Natural killer cell (primary cell): Measurements from ENCODE around the gene SEM1. TPM values are rescaled to one million over a fixed set of nuclear protein-coding genes. Genes with fewer than 3 reads are reported as not detected.

ENCODE experiments used
- ATAC-seq, 3 donors: fragments of 150-1000 bp in 2 of 3; fragments of 200-7000 bp in 1 of 3; cut with Tn5 transposase; 1 replicate in 1 of 3; 2 replicates in 2 of 3; pipeline ENCODE4 v1.10.0; 2021; ENCODE audit warnings: mild to moderate bottlenecking in 2 of 3, moderate library complexity in 2 of 3
- DNase-seq, 2 donors: peaks; one replicate each; pipeline versions ENCODE4 v3.0.0 to v3.0.0-alpha.2; 2013 to 2021; ENCODE audit warnings: mixed read lengths in 1 of 2
- H3K27ac ChIP-seq: one replicate; pipeline ENCODE4 v1.5.1; 2013; ENCODE audit warnings: mild to moderate bottlenecking, low read length
- H3K27me3 ChIP-seq: one replicate; pipeline ENCODE4 v1.6.1; 2013; ENCODE audit warnings: low read length; ENCODE audit not compliant: control insufficient read depth, insufficient read depth
- H3K36me3 ChIP-seq: one replicate; pipeline ENCODE4 v1.6.1; 2013; ENCODE audit warnings: low read length; ENCODE audit not compliant: control insufficient read depth, insufficient read depth
- H3K4me1 ChIP-seq: one replicate; pipeline ENCODE4 v1.6.1; 2013; ENCODE audit warnings: low read length; ENCODE audit not compliant: control insufficient read depth, insufficient read depth
- H3K4me3 ChIP-seq: one replicate; pipeline ENCODE4 v1.5.1; 2013; ENCODE audit warnings: low read length
- H3K9me3 ChIP-seq: one replicate; pipeline ENCODE4 v1.6.1; 2013; ENCODE audit warnings: low read length; ENCODE audit not compliant: control insufficient read depth, insufficient read depth
- H3K27ac Mint-ChIP-seq, 2 donors: one replicate each; pipeline ENCODE4 v1.8.0; 2022; ENCODE audit warnings: mild to moderate bottlenecking in 2 of 2, mixed read lengths in 2 of 2, moderate library complexity in 1 of 2
- H3K27me3 Mint-ChIP-seq, 2 donors: one replicate each; pipeline ENCODE4 v1.8.0; 2022; ENCODE audit warnings: low read depth in 2 of 2, mixed read lengths in 2 of 2
- H3K36me3 Mint-ChIP-seq: one replicate; pipeline ENCODE4 v1.8.0; 2022; ENCODE audit warnings: mixed read lengths
- H3K4me1 Mint-ChIP-seq, 2 donors: one replicate each; pipeline ENCODE4 v1.8.0; 2022; ENCODE audit warnings: mixed read lengths in 2 of 2
- H3K4me3 Mint-ChIP-seq: one replicate; pipeline ENCODE4 v1.8.0; 2022; ENCODE audit warnings: mild to moderate bottlenecking, moderate library complexity, mixed read lengths
- H3K9me3 Mint-ChIP-seq, 2 donors: one replicate each; pipeline ENCODE4 v1.8.0; 2022; ENCODE audit warnings: mixed read lengths in 2 of 2
- CTCF ChIP-seq: fragments of 200-600 bp; IDR thresholded peaks from one replicate; pipeline ENCODE4 v1.8.0; 2022; ENCODE audit warnings: antibody characterized with exemption
- WGBS: methylation state at CpG from one replicate; pipeline ENCODE4 v1.1.7; 2013; ENCODE audit warnings: missing lambda C conversion rate; ENCODE audit not compliant: insufficient coverage; 5-methylcytosine and 5-hydroxymethylcytosine counted together
- intact Hi-C: fragments of 100-400 bp; cut with micrococcal nuclease; formaldehyde crosslinking; loops from one replicate; pipeline ENCODE4 v1.14.2; 2022
- total RNA-seq, 4 donors: library from RNA; stranded (reverse); fragments of 120-200 nt in 1 of 4; gene quantifications; one replicate each; pipeline versions ENCODE4 v1.2.3 to v1.2.4, GENCODE V29; 2013 to 2022

The SEM1 gene
- total RNA-seq, 3 donors from 2014 or later (not counting 1 experiment from before 2014, with no cell fraction given) = 17.0 to 22.7 (median 17.4) TPM

GRCh38 chr7:96708872-96709271 is 774 bp downstream of the SEM1 start:
- intact Hi-C loops = no loop called here
- peak; percentile 3 to 21 (median 5) for ATAC-seq
- H3K27ac ChIP-seq = no peak overlapping the region

GRCh38 chr7:96707901-96708774 is 1.5 kb downstream of the SEM1 start:
- peak overlapping the region; percentile 95 to 98 for H3K27ac Mint-ChIP-seq
- no peaks in the 10 kb centered on the region for H3K9me3 Mint-ChIP-seq
- H3K36me3 ChIP-seq = peaks cover 3% of the 10 kb centered on the region
- intact Hi-C loops = no loop called here
- 95% methylated on average over 3 of the region's 4 CpGs for WGBS
- ATAC-seq = no peak
- H3K27ac ChIP-seq = no peak overlapping the region
- H3K4me1 Mint-ChIP-seq = peaks cover 45 to 53% of the 10 kb centered on the region in 2 donors
- peaks cover 5 to 12% of the 10 kb centered on the region in 2 donors for H3K27me3 Mint-ChIP-seq
- no peaks in the 10 kb centered on the region for H3K27me3 ChIP-seq
- peaks cover 5% of the 10 kb centered on the region for H3K9me3 ChIP-seq
- H3K4me1 ChIP-seq = peaks cover 3% of the 10 kb centered on the region
- no peak overlapping the region for H3K4me3 ChIP-seq
- peak overlapping the region; percentile 99 for H3K4me3 Mint-ChIP-seq
- no peak for TF ChIP-seq CTCF
- no peaks in the 10 kb centered on the region for H3K36me3 Mint-ChIP-seq
- no peak for DNase-seq

More at GRCh38 chr7:96708872-96709271, 774 bp downstream of the SEM1 start:
- no peak for DNase-seq
- H3K27me3 ChIP-seq = no peaks in the 10 kb centered on the region
- peak overlapping the region; percentile 95 to 98 for H3K27ac Mint-ChIP-seq
- H3K4me3 ChIP-seq = peak overlapping the region; percentile 63
- H3K9me3 Mint-ChIP-seq = no peaks in the 10 kb centered on the region
- peaks cover 5 to 12% of the 10 kb centered on the region in 2 donors for H3K27me3 Mint-ChIP-seq
- H3K36me3 ChIP-seq = peaks cover 3% of the 10 kb centered on the region
- peaks cover 41 to 49% of the 10 kb centered on the region in 2 donors for H3K4me1 Mint-ChIP-seq
- peak overlapping the region; percentile 99 for H3K4me3 Mint-ChIP-seq
- H3K36me3 Mint-ChIP-seq = no peaks in the 10 kb centered on the region
- H3K4me1 ChIP-seq = peaks cover 3% of the 10 kb centered on the region
- 85% methylated on average over 4 of the region's 5 CpGs for WGBS
- TF ChIP-seq CTCF = no peak
- H3K9me3 ChIP-seq = peaks cover 8% of the 10 kb centered on the region

- Histone ChIP-seq H3K4me1 (peaks cover 3% of the 10 kb centered on the region), H3K27ac (no peak overlapping the region), H3K4me3 (no peak overlapping the region), H3K9me3 (no peaks in the 10 kb centered on the region), H3K36me3 (peaks cover 3% of the 10 kb centered on the region), H3K27me3 (no peaks in the 10 kb centered on the region)
- ATAC-seq (no peak), DNase-seq (no peak)
- WGBS = 100% methylated on average over 2 of the region's 3 CpGs
- Mint-ChIP-seq H3K36me3 (no peaks in the 10 kb centered on the region), H3K4me3 (no peak overlapping the region), H3K4me1 (peaks cover 60 to 71% of the 10 kb centered on the region in 2 donors), H3K27me3 (no peaks in the 10 kb centered on the region), H3K27ac (peak overlapping the region in 1 of 2 donors; percentile 20), H3K9me3 (no peaks in the 10 kb centered on the region)
- intact Hi-C loops = no loop called here
- no peak for TF ChIP-seq CTCF
Observed at GRCh38 chr7:96701258-96701657, 8.4 kb downstream of the SEM1 start.
